CD4-positive, alpha-beta T cell (primary cell): ENCODE measurements around the gene HAS3. TPM values are rescaled to one million over a fixed set of nuclear protein-coding genes. Genes with fewer than 3 reads are reported as not detected.
A peak's percentile ranks its signal among the peaks of the same experiment; 100 is the strongest.

Experiments used
- ATAC-seq: fragments of 200-7000 bp; cut with Tn5 transposase; one replicate; pipeline ENCODE4 v1.10.0; 2022; ENCODE audit warnings: mild to moderate bottlenecking; ENCODE audit not compliant: poor library complexity
- CTCF ChIA-PET: fragments of 350-600 bp; sonication (Branson Sonifier 250); formaldehyde crosslinking; loops from one replicate; lab custom pipeline; 2021; ENCODE audit warnings: antibody characterized with exemption, inconsistent platforms; lab: Charles Lee
- POLR2A ChIA-PET: fragments of 350-600 bp; sonication (Branson Sonifier 250); formaldehyde crosslinking; loops from one replicate; lab custom pipeline; 2021; ENCODE audit warnings: antibody characterized with exemption, inconsistent platforms; lab: Charles Lee
- DNase-seq, 14 experiments: peaks; one replicate each; pipeline ENCODE4 v3.0.0-alpha.2; 2013 to 2020; ENCODE audit warnings: mixed read lengths in 2 of 14
- H3K27ac ChIP-seq, 2 donors: one replicate each; pipeline versions ENCODE4 v1.5.1 to v1.7.0; 2013; ENCODE audit warnings: low read length in 2 of 2, low read depth in 1 of 2, mild to moderate bottlenecking in 1 of 2
- H3K27me3 ChIP-seq, 2 experiments: 1 replicate in 1 of 2; 2 replicates in 1 of 2; pipeline versions ENCODE4 v1.6.1 to v1.7.0; 2013; ENCODE audit warnings: low read length in 2 of 2, control low read depth in 1 of 2, mild to moderate bottlenecking in 1 of 2, moderate library complexity in 1 of 2; ENCODE audit not compliant: insufficient read depth in 2 of 2, control insufficient read depth in 1 of 2
- H3K36me3 ChIP-seq: one replicate; pipeline ENCODE4 v1.6.1; 2013; ENCODE audit warnings: low read length, control low read depth; ENCODE audit not compliant: insufficient read depth
- H3K4me1 ChIP-seq: one replicate; pipeline ENCODE4 v1.6.1; 2013; ENCODE audit warnings: low read length, control low read depth; ENCODE audit not compliant: insufficient read depth
- H3K4me3 ChIP-seq: one replicate; pipeline ENCODE4 v1.5.1; 2013; ENCODE audit warnings: mild to moderate bottlenecking, low read length, moderate library complexity
- H3K9me3 ChIP-seq, 2 experiments: 1 replicate in 1 of 2; 2 replicates in 1 of 2; pipeline versions ENCODE4 v1.6.1 to v1.7.0; 2013; ENCODE audit warnings: low read length in 2 of 2, mild to moderate bottlenecking in 2 of 2, control low read depth in 1 of 2, moderate library complexity in 1 of 2; ENCODE audit not compliant: control insufficient read depth in 1 of 2, insufficient read depth in 1 of 2
- H3K27ac Mint-ChIP-seq: one replicate; pipeline ENCODE4 v1.8.0; 2020; ENCODE audit warnings: mixed read lengths
- H3K27me3 Mint-ChIP-seq: one replicate; pipeline ENCODE4 v1.8.0; 2021; ENCODE audit warnings: mixed read lengths
- H3K36me3 Mint-ChIP-seq: one replicate; pipeline ENCODE4 v1.8.0; 2021; ENCODE audit warnings: low read depth, mixed read lengths
- H3K4me1 Mint-ChIP-seq: one replicate; pipeline ENCODE4 v1.8.0; 2021; ENCODE audit warnings: low read depth, mixed read lengths
- H3K4me3 Mint-ChIP-seq: one replicate; pipeline ENCODE4 v1.8.0; 2020; ENCODE audit warnings: mild to moderate bottlenecking, mixed read lengths
- H3K9me3 Mint-ChIP-seq: one replicate; pipeline ENCODE4 v1.8.0; 2020; ENCODE audit warnings: mixed read lengths
- intact Hi-C, 2 experiments: fragments of 100-400 bp; cut with DNase I in 1 of 2; cut with micrococcal nuclease in 1 of 2; formaldehyde crosslinking; loops; one replicate each; pipeline versions ENCODE4 v1.15.1 to v1.9.0; 2023 to 2025; cut with DNase I, micrococcal nuclease
- total RNA-seq, 174 experiments: library from RNA in 2 of 174; stranded (reverse) in 2 of 174; gene quantifications; one replicate each; pipeline ENCODE4 v1.2.3 and lab custom pipeline; 2021 to 2026
- TF ChIP-seq, protein P1 (sequence below): fragments of 200-600 bp; IDR thresholded peaks from one replicate; pipeline ENCODE4 v1.8.0; 2022; ENCODE audit warnings: antibody characterized with exemption, mild to moderate bottlenecking

The HAS3 gene
- total RNA-seq, 2 experiments from 2014 or later: 3.2 to 3.4 TPM

DNA sequence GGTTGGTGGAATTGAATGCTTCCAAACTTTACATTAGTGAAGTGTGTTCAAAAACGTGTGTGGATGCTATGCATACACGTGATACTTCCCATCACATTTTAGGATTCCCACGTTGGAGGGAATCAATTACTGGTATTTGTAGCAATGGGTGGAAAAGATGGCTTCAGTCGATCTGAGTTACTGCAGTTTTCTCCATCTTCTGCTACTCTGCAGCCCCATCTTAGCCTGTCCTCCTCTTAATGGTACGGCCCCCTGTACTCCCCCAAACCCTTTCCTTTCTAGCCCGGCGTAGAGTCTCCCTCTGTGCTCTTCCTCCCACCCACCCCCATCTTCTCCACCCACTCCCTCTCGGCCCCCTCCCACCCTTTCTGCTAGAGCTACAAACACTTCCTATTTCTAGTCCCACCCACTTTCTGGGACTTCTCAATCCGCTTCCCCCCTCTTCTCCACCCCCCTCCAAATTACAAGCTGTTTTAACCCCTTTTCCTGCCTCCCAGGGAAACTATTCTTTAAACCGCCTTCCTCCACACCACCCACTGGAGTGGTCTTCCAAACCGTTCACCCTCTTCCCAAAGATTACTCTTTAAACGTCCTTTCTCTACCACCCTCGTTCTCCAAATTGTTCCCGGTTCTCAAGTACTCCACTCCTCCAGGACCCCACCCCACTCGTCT, 25.9 kb downstream of the HAS3 start:
- peaks cover 46% of the 10 kb centered on the region for H3K36me3 Mint-ChIP-seq
- H3K27me3 Mint-ChIP-seq: no peaks in the 10 kb centered on the region
- TF ChIP-seq, protein P1, sequence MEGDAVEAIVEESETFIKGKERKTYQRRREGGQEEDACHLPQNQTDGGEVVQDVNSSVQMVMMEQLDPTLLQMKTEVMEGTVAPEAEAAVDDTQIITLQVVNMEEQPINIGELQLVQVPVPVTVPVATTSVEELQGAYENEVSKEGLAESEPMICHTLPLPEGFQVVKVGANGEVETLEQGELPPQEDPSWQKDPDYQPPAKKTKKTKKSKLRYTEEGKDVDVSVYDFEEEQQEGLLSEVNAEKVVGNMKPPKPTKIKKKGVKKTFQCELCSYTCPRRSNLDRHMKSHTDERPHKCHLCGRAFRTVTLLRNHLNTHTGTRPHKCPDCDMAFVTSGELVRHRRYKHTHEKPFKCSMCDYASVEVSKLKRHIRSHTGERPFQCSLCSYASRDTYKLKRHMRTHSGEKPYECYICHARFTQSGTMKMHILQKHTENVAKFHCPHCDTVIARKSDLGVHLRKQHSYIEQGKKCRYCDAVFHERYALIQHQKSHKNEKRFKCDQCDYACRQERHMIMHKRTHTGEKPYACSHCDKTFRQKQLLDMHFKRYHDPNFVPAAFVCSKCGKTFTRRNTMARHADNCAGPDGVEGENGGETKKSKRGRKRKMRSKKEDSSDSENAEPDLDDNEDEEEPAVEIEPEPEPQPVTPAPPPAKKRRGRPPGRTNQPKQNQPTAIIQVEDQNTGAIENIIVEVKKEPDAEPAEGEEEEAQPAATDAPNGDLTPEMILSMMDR: no peak
- no peaks in the 10 kb centered on the region for H3K9me3 Mint-ChIP-seq
- Histone ChIP-seq H3K9me3 (no peaks in the 10 kb centered on the region), H3K27ac (peak overlapping the region; percentile 76 to 79), H3K4me1 (peaks cover 22% of the 10 kb centered on the region), H3K36me3 (peaks cover 10% of the 10 kb centered on the region), H3K27me3 (no peaks in the 10 kb centered on the region), H3K4me3 (peak overlapping the region; percentile 92)
- ChIA-PET POLR2A (interaction anchor here (1.6 kb wide), 1 partner anchor 288 kb away, joined by 6 read pairs; the partner anchor contains the start of gene TANGO6), CTCF (no interaction called here)
- DNase-seq: peak in 4 of 14 experiments; percentile 31 to 59 (median 44)
- peak overlapping the region; percentile 95 for H3K27ac Mint-ChIP-seq
- peaks cover 62% of the 10 kb centered on the region for H3K4me1 Mint-ChIP-seq
- ATAC-seq: no peak
- H3K4me3 Mint-ChIP-seq: peak overlapping the region; percentile 96
- intact Hi-C loops: loop anchor here in 1 of 2 experiments (1.0 kb wide), 1 partner anchor 56 kb away; the partner anchor contains the start of gene SNTB2

DNA sequence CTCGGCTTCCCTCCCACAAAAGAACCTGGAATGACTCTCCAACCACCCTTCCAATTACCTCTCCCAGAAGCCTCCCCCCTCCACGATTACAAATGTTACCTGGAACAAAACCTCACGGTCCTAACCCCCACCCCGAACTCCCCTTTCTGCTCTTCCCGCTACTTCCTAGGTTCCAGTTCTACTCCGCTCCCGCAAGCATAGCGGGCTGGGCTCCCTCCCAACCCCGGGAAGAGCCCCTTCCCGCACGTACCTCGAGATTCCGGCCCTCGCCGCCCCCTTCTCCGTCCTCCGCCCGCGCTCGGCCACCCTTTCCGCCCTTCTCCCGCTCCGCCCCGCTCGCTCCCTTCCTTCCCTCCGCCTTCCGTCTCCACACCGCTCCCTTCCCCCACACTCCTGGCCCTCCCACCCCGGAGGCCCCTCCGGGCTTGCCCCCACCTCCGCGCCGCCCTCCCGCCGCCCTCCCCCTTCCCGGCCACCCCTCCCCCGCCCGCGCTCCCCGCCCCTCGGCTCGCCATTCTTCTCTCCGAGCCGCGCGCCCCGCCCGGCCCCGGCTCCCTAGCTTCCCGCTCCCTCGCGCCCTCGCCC, 26.5 kb downstream of the HAS3 start:
- TF ChIP-seq, protein P1: no peak
- H3K36me3 ChIP-seq: peaks cover 12% of the 10 kb centered on the region
- Mint-ChIP-seq H3K27me3 (no peaks in the 10 kb centered on the region), H3K4me3 (peak overlapping the region; percentile 96), H3K9me3 (no peaks in the 10 kb centered on the region), H3K4me1 (peaks cover 57% of the 10 kb centered on the region), H3K36me3 (peaks cover 52% of the 10 kb centered on the region), H3K27ac (peak overlapping the region; percentile 95)
- intact Hi-C loops: loop anchor here (1.0 to 2.0 kb wide), 4 partner anchors 52 to 289 kb away; partner anchors contain the start of genes COG8 (in 1 of the 2), NIP7 (in 1 of the 2), SNTB2 (in 1 of the 2) and TANGO6 (in 1 of the 2)
- peak overlapping the region; percentile 92 for H3K4me3 ChIP-seq
- no peaks in the 10 kb centered on the region for H3K9me3 ChIP-seq
- DNase-seq (peak in 12 of 14 experiments; percentile 42 to 81 (median 61)), ATAC-seq (peak; percentile 50)
- ChIA-PET POLR2A (interaction anchor here (0.7 to 1.6 kb wide), 5 partner anchors 9 to 611 kb away, joined by 3 to 14 read pairs (median 4); partner anchors contain the start of genes SNTB2 and TANGO6), CTCF (no interaction called here)
- H3K27ac ChIP-seq: peak overlapping the region; percentile 76 to 79
- no peaks in the 10 kb centered on the region for H3K27me3 ChIP-seq
- H3K4me1 ChIP-seq: peaks cover 22% of the 10 kb centered on the region

DNA sequence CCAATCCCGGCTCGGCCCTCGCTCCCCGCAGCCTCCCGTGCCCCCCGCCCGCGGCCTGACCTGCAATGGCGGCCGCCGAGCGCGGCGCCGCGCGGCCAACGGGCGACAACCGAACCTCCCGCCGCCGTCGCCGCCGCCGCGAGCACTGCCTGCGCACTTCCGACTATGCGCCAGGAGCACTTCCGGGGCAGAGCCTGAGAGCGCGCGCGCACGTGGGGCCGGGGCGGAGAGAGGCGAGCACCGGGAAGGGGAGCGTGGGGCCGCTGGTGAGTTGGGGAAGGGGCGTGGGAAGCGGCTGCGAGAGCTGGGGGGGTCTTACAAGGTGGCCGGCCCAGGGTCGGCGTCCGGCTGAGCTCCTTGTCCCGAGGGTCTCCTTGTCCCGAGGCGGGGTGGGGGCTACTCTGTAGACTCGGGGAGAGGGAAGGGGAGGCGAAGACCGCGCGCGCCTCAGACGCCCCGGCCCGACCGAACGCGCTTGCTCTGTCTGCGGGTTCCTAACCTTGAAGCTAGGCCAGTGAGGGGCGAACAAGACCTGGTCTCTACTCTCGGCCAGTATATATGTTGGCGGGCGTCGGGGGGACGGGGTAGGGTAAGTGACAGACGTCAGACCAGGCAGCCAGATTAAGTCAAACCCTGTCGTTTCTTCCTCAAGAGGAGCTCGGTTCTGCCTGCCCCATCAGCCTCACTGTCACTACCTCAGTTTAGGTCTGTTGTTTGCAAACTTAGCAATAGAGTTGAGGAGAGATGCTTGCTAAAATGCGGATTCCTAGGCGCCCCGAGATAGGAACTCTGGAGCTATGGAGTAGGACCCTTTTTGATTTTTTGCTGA, 27.2 kb downstream of the HAS3 start, which contains the start of the genes CHTF8 and UTP4:
Gene CHTF8, minus strand, starts transcription at position 165 of the 829 bp plus-strand sequence. CDS start 11,130 bp downstream, outside the sequence.
Gene UTP4, plus strand, starts transcription at position 226 of the 829 bp plus-strand sequence. CDS start 811 bp downstream, outside the sequence.
- H3K27me3 Mint-ChIP-seq: no peaks in the 10 kb centered on the region
- Histone ChIP-seq H3K27me3 (no peaks in the 10 kb centered on the region), H3K36me3 (peaks cover 18% of the 10 kb centered on the region), H3K9me3 (no peaks in the 10 kb centered on the region), H3K4me1 (peaks cover 22% of the 10 kb centered on the region), H3K27ac (peak within 1 kb of the TSS; percentile 76 to 79), H3K4me3 (peak within 1 kb of the TSS; percentile 96)
- H3K27ac Mint-ChIP-seq: peak within 1 kb of the TSS; percentile 95
- H3K4me1 Mint-ChIP-seq: peaks cover 52% of the 10 kb centered on the region
- TF ChIP-seq, protein P1: no peak
- ATAC-seq (peak; percentile 87), DNase-seq (peak; percentile 72 to 94 (median 83))
- CTCF ChIA-PET: interaction anchor here (1.2 to 1.6 kb wide), 2 partner anchors 9 to 10 kb away, joined by 3 to 4 read pairs; no protein-coding TSS in a partner anchor
- peaks cover 54% of the 10 kb centered on the region for H3K36me3 Mint-ChIP-seq
- no peaks in the 10 kb centered on the region for H3K9me3 Mint-ChIP-seq
- POLR2A ChIA-PET: interaction anchor here (0.6 to 1.5 kb wide), 15 partner anchors 9 to 676 kb away, joined by 3 to 14 read pairs (median 3); partner anchors contain the start of genes SNTB2, TANGO6 and TERF2
- intact Hi-C loops: loop anchor here in 1 of 2 experiments (1.0 to 2.0 kb wide), 3 partner anchors 52 to 290 kb away; partner anchors contain the start of genes COG8, NIP7 and TANGO6
- peak within 1 kb of the TSS; percentile 96 for H3K4me3 Mint-ChIP-seq
